GM13976 (cell line): ENCODE data around the gene ASS1.

Experiments used
- DNase-seq: peaks from one replicate; pipeline ENCODE4 v3.0.0; 2012; ENCODE audit warnings: low spot score
- CTCF ChIP-seq: IDR thresholded peaks from 2 replicates; pipeline ENCODE4 v1.5.1; 2012; ENCODE audit warnings: borderline replicate concordance, mild to moderate bottlenecking; ENCODE audit not compliant: insufficient read depth; ENCODE audit errors: extremely low read depth, missing control alignments, control extremely low read depth
- in situ Hi-C: fragments of 300-500 bp; cut with MboI; formaldehyde crosslinking; loops from one replicate; pipeline ENCODE4 v1.12.0; 2022; ENCODE audit warnings: low sequenced_read_pairs, mixed read lengths, inconsistent platforms; ENCODE audit not compliant: unreplicated experiment

ASS1 gene

GRCh38 chr9:130523921-130524320, 79.2 kb downstream of the ASS1 start:
- no peak for TF ChIP-seq CTCF
- in situ Hi-C loops, result no loop called here
- DNase-seq, result no peak

DNA sequence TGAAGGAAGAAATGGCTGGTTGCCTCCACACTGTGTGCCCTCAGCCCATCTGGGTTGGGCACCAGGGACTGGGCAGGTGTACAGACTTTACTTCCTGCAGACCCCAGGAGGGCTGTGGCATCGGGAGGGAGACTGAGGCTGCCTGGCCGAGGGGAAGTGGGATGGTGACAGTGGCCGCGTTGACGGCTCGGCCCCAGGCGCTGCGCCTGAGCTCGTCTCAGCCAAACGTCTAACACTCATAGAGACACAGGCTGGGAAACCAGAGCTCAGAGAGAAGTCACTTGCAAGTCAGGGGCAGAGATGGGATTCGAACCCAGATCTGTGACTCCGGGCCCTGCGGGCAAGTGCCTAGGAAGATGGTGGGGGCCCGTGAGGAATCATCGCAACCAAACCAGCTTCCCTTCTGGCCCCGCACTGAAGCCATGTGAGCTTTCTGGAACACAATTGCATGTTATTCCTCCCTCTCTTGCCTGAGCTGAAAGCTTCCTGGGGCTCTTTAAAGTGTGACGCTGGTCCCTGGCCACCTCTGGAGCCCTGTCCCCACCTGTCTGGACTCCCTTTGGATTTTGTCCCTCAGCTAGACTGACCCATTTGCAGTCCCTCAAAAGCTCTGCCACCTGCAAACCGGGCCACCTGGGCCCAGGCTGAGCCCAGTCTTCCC, 81.6 kb downstream of the ASS1 start:
- in situ Hi-C loops, result no loop called here
- peak; percentile 12 for DNase-seq
- no peak for TF ChIP-seq CTCF

GRCh38 chr9:130526854-130527650, 82.3 kb downstream of the ASS1 start:
- TF ChIP-seq CTCF, result no peak
- DNase-seq, result no peak
- in situ Hi-C loops, result no loop called here

- in situ Hi-C loops, result no loop called here
- no peak for TF ChIP-seq CTCF
- no peak for DNase-seq
Observed at GRCh38 chr9:130527651-130528310, 83.0 kb downstream of the ASS1 start.

GRCh38 chr9:130528674-130529073, 83.9 kb downstream of the ASS1 start:
- DNase-seq, result no peak
- in situ Hi-C loops, result no loop called here

More at GRCh38 chr9:130528674-130529073, 83.9 kb downstream of the ASS1 start:
- no peak for TF ChIP-seq CTCF
